ENCODE measurements around the gene TUBA3E. TPM values are rescaled to one million over a fixed set of nuclear protein-coding genes. Genes with fewer than 3 reads are reported as not detected.

Gene TUBA3E
- total and polyA plus RNA-seq, 2 of the 13 experiments (the other 11 are each of a cell fraction or from before 2014, with no cell fraction given) = not detected

GRCh38 chr2:130181325-130181879 lies 16.8 kb downstream of the TUBA3E start, which contains the start of gene SMPD4 (continued):
- TF ChIP-seq, protein P1, sequence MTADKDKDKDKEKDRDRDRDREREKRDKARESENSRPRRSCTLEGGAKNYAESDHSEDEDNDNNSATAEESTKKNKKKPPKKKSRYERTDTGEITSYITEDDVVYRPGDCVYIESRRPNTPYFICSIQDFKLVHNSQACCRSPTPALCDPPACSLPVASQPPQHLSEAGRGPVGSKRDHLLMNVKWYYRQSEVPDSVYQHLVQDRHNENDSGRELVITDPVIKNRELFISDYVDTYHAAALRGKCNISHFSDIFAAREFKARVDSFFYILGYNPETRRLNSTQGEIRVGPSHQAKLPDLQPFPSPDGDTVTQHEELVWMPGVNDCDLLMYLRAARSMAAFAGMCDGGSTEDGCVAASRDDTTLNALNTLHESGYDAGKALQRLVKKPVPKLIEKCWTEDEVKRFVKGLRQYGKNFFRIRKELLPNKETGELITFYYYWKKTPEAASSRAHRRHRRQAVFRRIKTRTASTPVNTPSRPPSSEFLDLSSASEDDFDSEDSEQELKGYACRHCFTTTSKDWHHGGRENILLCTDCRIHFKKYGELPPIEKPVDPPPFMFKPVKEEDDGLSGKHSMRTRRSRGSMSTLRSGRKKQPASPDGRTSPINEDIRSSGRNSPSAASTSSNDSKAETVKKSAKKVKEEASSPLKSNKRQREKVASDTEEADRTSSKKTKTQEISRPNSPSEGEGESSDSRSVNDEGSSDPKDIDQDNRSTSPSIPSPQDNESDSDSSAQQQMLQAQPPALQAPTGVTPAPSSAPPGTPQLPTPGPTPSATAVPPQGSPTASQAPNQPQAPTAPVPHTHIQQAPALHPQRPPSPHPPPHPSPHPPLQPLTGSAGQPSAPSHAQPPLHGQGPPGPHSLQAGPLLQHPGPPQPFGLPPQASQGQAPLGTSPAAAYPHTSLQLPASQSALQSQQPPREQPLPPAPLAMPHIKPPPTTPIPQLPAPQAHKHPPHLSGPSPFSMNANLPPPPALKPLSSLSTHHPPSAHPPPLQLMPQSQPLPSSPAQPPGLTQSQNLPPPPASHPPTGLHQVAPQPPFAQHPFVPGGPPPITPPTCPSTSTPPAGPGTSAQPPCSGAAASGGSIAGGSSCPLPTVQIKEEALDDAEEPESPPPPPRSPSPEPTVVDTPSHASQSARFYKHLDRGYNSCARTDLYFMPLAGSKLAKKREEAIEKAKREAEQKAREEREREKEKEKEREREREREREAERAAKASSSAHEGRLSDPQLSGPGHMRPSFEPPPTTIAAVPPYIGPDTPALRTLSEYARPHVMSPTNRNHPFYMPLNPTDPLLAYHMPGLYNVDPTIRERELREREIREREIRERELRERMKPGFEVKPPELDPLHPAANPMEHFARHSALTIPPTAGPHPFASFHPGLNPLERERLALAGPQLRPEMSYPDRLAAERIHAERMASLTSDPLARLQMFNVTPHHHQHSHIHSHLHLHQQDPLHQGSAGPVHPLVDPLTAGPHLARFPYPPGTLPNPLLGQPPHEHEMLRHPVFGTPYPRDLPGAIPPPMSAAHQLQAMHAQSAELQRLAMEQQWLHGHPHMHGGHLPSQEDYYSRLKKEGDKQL (CRISPR knock-in tag; IDR thresholded peaks at IDR 0.05; ENCODE audit: low read depth) = no peak; the same call in 1 of the 2 replicates
- TF ChIP-seq ZNF34 (CRISPR knock-in tag; IDR thresholded peaks at IDR 0.05; ENCODE audit: borderline replicate concordance) = no peak
- peak; percentile 63; the same call in 1 of the 2 replicates for TF ChIP-seq ZIK1 (CRISPR knock-in tag; IDR thresholded peaks at IDR 0.05; ENCODE audit: borderline replicate concordance, low read depth)
- no peak for TF ChIP-seq SP140L (CRISPR knock-in tag; IDR thresholded peaks at IDR 0.05; ENCODE audit: borderline replicate concordance)
- peak; percentile 85 for TF ChIP-seq POLR2G (IDR thresholded peaks at IDR 0.05; ENCODE audit: low read depth, low read length)
- no peak for TF ChIP-seq ZNF24 (IDR thresholded peaks at IDR 0.05)
- no peak for TF ChIP-seq HNRNPL (IDR thresholded peaks at IDR 0.05; ENCODE audit: low read depth, low read length)
- no peak for TF ChIP-seq ZFP62 (CRISPR knock-in tag; IDR thresholded peaks at IDR 0.05)
- TF ChIP-seq HNF1A (IDR thresholded peaks at IDR 0.05; ENCODE audit: low read depth) = no peak
- no peak; the same call in 1 of the 2 replicates for TF ChIP-seq HNF1A (CRISPR knock-in tag; IDR thresholded peaks at IDR 0.05; ENCODE audit: borderline replicate concordance)
- TF ChIP-seq, protein P2, sequence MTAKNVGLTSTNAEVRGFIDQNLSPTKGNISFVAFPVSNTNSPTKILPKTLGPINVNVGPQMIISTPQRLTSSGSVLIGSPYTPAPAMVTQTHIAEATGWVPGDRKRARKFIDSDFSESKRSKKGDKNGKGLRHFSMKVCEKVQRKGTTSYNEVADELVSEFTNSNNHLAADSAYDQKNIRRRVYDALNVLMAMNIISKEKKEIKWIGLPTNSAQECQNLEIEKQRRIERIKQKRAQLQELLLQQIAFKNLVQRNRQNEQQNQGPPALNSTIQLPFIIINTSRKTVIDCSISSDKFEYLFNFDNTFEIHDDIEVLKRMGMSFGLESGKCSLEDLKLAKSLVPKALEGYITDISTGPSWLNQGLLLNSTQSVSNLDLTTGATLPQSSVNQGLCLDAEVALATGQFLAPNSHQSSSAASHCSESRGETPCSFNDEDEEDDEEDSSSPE (CRISPR knock-in tag; IDR thresholded peaks at IDR 0.05) = peak; percentile 100
- no peak for TF ChIP-seq ZNF549 (CRISPR knock-in tag; IDR thresholded peaks at IDR 0.05)
- TF ChIP-seq GFI1 (CRISPR knock-in tag; IDR thresholded peaks at IDR 0.05; ENCODE audit: borderline replicate concordance) = no peak
- TF ChIP-seq, protein P3, sequence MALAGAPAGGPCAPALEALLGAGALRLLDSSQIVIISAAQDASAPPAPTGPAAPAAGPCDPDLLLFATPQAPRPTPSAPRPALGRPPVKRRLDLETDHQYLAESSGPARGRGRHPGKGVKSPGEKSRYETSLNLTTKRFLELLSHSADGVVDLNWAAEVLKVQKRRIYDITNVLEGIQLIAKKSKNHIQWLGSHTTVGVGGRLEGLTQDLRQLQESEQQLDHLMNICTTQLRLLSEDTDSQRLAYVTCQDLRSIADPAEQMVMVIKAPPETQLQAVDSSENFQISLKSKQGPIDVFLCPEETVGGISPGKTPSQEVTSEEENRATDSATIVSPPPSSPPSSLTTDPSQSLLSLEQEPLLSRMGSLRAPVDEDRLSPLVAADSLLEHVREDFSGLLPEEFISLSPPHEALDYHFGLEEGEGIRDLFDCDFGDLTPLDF (CRISPR knock-in tag; IDR thresholded peaks at IDR 0.05) = peak; percentile 100
- TF ChIP-seq NFE2L1 (CRISPR knock-in tag; IDR thresholded peaks at IDR 0.05; ENCODE audit: borderline replicate concordance) = peak; percentile 63; the same call in 1 of the 2 replicates
- no peak for TF ChIP-seq SNAI1 (CRISPR knock-in tag; IDR thresholded peaks at IDR 0.05; ENCODE audit: borderline replicate concordance)
- TF ChIP-seq NCOA5 (CRISPR knock-in tag; IDR thresholded peaks at IDR 0.05) = no peak
- TF ChIP-seq ZNF562 (CRISPR knock-in tag; IDR thresholded peaks at IDR 0.05; ENCODE audit: borderline replicate concordance) = no peak

Data from HepG2 (cell line).